GM06990 (cell line): ENCODE data around the gene CCDC197.
A peak's percentile ranks its signal among the peaks of the same experiment; 100 is the strongest.

Experiments
- DNase-seq: peaks from one replicate; pipeline ENCODE4 v3.0.0-alpha.2; 2011; ENCODE audit not compliant: insufficient read length; ENCODE audit errors: extremely low read depth
- H3K27me3 ChIP-seq: replicated peaks from 2 replicates; pipeline ENCODE4 v1.6.0; 2011; ENCODE audit warnings: low read length; ENCODE audit not compliant: control insufficient read depth, insufficient read depth
- H3K36me3 ChIP-seq: 2 replicates; pipeline ENCODE4 v1.5.1; 2011; ENCODE audit warnings: low read length; ENCODE audit not compliant: control insufficient read depth, insufficient read depth
- H3K4me3 ChIP-seq: replicated peaks from 2 replicates; pipeline ENCODE4 v1.5.1; 2011; ENCODE audit warnings: low read depth, mild to moderate bottlenecking, control low read depth, low read length
- TF ChIP-seq, protein P1 (sequence below): IDR thresholded peaks from 2 replicates; pipeline ENCODE4 v1.5.1; 2011; ENCODE audit warnings: low read length, control low read depth, mild to moderate bottlenecking, inconsistent platforms; ENCODE audit not compliant: insufficient read depth, poor library complexity, severe bottlenecking

CCDC197 gene

DNA sequence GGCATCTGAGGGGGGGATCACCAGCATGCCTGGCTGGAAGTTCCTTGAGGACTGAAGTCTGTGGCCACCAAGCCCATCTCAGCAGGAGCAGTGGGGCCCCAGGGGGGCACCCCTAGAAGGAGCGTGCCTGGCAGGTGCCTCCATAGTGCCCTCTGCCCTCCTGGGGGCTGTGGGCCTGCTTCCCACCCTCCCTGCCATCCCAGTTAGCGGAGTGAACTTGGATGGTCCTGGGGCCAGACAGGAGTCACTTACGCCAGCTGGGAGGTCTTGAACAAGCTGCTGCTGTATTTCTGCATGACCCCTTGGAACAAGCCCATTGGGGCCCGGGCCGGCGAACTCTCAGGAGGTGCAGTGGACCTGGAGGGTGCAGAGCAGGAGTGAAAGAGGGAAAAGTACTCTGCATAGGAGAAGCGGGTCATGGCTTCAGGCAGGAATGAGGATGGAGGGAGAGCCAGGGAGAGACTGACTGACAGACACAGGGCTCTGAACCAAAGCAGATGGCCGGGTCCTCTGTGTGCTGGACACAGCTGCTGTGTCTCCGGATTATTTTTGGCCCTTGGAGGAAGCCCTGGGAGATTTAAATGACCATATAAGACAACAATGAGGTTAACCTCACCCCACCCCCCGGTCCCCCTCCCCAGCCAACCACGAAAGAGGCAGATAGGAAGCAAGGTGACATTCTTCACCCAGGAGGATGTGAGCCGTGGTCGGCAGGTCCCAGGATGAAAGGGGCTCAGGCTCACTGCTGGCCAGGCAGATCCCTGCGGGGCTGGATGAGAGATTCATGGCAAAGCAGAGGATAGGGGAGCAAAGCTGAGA is 40.4 kb upstream of the CCDC197 start:
- TF ChIP-seq, protein P1, sequence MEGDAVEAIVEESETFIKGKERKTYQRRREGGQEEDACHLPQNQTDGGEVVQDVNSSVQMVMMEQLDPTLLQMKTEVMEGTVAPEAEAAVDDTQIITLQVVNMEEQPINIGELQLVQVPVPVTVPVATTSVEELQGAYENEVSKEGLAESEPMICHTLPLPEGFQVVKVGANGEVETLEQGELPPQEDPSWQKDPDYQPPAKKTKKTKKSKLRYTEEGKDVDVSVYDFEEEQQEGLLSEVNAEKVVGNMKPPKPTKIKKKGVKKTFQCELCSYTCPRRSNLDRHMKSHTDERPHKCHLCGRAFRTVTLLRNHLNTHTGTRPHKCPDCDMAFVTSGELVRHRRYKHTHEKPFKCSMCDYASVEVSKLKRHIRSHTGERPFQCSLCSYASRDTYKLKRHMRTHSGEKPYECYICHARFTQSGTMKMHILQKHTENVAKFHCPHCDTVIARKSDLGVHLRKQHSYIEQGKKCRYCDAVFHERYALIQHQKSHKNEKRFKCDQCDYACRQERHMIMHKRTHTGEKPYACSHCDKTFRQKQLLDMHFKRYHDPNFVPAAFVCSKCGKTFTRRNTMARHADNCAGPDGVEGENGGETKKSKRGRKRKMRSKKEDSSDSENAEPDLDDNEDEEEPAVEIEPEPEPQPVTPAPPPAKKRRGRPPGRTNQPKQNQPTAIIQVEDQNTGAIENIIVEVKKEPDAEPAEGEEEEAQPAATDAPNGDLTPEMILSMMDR, result no peak
- Histone ChIP-seq H3K4me3 (peak overlapping the region; percentile 61), H3K27me3 (no peaks in the 10 kb centered on the region), H3K36me3 (peaks cover 4% of the 10 kb centered on the region; the same call in 1 of the 2 replicates)
- no peak for DNase-seq

DNA sequence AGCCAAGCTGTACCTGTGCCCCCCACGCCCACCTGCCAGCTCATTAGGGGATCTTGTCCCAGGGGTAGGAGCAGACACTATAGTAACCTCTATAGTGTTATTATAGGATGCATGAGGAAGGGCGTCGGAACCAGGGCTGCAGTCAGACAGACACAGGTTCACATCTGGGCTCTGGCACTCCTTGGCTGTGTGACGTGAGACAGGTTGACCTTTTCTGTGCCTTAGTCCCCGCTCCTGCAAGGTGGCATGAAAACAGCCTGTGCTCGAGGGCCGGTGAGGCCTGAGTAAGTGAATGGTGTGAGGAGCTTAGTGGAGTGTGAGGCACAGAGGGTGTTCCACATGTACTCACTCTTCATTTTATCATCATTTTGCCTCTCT is 39.8 kb upstream of the CCDC197 start:
- peaks cover 2% of the 10 kb centered on the region; the same call in 1 of the 2 replicates for H3K36me3 ChIP-seq
- TF ChIP-seq, protein P1, result no peak
- H3K27me3 ChIP-seq, result no peaks in the 10 kb centered on the region
- DNase-seq, result no peak
- H3K4me3 ChIP-seq, result no peak overlapping the region

DNA sequence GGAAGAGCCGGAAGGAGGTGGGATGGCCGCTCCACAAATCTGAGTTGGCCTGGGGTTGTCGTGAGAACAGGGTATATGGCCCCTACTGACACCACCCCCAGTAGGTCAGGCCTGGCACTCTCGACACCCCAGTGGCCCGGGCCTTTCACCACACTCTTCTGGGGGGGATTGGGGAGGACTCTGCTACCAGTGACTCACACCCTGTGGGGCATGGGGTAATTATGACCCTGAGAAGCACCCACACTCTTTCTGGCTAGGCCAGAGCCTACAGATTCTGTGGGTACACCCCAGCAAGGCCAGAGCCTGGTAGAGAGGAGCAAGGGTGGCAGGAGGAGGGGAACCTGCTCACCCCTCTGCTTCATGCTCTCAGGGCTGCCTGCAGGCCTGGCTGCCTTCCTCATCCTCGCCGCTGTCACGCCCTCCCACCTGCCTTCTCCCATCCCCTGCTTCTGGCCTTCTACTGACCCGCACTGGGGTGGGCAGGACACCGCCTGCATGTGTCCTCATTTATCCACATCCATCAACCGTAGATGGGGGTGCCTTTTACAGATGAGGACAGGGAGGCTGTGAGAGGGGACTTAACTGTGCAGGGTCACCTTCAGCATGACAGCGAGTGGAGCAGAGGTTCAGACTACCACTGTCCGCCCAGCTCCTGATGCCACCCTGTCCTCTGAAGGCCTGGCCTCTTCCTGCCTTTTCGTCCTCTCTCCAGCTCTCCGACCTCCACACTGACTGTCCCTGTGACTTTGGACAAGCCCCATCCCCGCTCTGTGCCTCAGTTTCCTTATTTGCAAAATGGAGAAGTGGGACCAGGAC is 39.1 kb upstream of the CCDC197 start:
- DNase-seq, result no peak
- TF ChIP-seq, protein P1, result no peak
- no peak overlapping the region for H3K4me3 ChIP-seq
- H3K36me3 ChIP-seq, result no peaks in the 10 kb centered on the region
- no peaks in the 10 kb centered on the region for H3K27me3 ChIP-seq

DNA sequence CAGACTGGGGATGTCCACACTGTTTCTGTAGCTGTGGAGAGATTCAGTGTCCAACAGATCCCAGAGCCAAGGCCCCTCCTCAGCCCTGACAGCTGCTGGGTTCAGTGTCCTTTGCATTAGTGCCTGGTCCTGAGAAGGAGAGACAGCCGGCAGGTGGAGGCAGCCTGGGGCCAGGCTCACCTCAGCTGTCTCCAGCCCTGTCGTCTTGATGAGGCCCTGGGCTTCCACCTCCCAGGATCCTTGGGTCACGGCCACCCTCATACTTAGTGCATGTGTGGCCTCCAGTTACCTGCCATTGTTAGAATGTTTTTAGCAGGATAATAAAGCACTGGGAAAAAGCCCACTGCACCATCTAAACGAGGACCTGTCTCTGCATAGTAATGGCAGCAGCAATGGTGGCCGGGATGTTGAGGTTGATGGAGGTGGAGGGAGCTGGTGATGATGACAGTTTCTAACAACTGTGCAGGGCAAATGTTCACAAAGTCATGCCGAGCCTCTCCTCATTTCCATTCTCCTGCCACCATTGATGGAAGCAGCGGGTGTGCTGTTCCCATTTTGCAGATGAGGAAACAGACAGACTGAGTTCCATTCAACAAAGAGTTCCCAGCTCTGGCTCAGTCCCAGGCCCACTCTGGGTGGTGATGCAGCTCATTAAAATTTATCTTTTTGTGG is 38.4 kb upstream of the CCDC197 start:
- H3K4me3 ChIP-seq, result 0 out of 2 replicates have a peak overlapping the region, but pooled peaks have one; percentile 9
- H3K36me3 ChIP-seq, result no peaks in the 10 kb centered on the region
- TF ChIP-seq, protein P1, result no peak
- H3K27me3 ChIP-seq, result no peaks in the 10 kb centered on the region
- no peak for DNase-seq

DNA sequence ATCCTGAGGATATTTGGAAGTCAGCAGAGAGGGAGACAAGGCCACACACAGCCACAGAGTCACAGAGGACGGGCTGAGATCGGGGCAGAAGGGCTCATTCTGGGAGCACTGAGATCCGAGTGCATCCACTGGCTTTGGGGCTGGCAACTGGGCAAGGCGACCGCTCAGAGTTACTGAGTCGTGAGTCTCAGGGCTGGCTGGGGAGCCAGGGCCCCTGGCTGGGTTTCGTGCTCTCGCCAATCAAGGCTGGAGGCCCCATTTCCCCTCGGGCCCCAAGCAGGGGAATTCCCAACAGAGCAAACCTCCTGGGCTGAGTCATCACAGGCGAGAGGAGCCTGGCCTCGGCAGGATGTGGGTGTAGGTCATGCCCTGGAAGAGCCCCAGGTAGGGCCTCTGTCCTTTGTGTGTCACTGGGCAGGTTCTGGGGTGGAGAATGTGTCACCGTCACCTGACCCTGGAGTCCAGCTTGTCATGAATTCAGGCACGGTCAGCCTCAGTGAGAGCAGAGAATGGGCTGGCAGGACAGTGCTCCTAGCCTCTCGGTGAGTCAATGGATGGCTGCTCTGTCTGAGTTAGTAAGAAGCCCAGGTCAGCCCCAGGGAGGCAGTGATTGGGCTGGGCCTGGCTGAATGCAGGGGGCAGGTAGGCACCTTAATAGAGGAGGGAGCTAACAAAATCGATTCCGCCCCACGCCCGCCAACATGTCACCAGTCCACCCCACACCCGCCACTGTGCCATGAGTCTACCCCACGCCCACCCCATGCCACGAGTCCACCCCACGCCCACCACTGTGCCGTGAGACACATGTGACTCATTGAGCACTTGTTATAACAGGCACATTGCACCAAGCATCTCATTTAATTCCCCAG is 37.6 kb upstream of the CCDC197 start:
- Histone ChIP-seq H3K4me3 (peak overlapping the region; percentile 24), H3K36me3 (no peaks in the 10 kb centered on the region), H3K27me3 (no peaks in the 10 kb centered on the region)
- peak; percentile 90 for DNase-seq
- TF ChIP-seq, protein P1, result no peak
